OCI-LY3 (cell line): ENCODE data around the gene TANC1.
"Not testable (repeated sequence)": the region's sequence is repeated elsewhere in the genome, so short reads cannot be mapped to it uniquely, and the experiment has no call there.

Experiments used
- H2AFZ ChIP-seq: fragments of 200-600, 300-600 bp; shearing (Covaris generic); 2 replicates; pipeline ENCODE4 v1.6.0; 2014; ENCODE audit warnings: antibody characterized with exemption, low read depth, low read length
- H3K27ac ChIP-seq: fragments of 200-600, 300-600 bp; sonication (generic); 2 replicates; pipeline ENCODE4 v1.5.1; 2014; ENCODE audit warnings: mild to moderate bottlenecking, low read length, moderate library complexity, mixed read lengths
- H3K27me3 ChIP-seq: fragments of 200-600, 300-600 bp; sonication (generic); 2 replicates; pipeline ENCODE4 v1.6.1; 2014; ENCODE audit warnings: low read depth, low read length, mixed read lengths
- H3K36me3 ChIP-seq: fragments of 200-600, 300-600 bp; sonication (generic); replicated peaks from 2 replicates; pipeline ENCODE3; 2014; ENCODE audit warnings: low read depth, low read length, mixed read lengths
- H3K4me1 ChIP-seq: fragments of 300-600, 200-600 bp; sonication (generic); 2 replicates; pipeline ENCODE4 v1.6.1; 2014; ENCODE audit warnings: low read length, mixed read lengths
- H3K4me2 ChIP-seq: fragments of 200-600, 300-600 bp; sonication (generic); 2 replicates; pipeline ENCODE4 v1.6.1; 2014; ENCODE audit warnings: low read length, mixed read lengths
- H3K4me3 ChIP-seq: fragments of 300-600, 200-600 bp; sonication (generic); 2 replicates; pipeline ENCODE4 v1.5.1; 2014; ENCODE audit warnings: antibody characterized with exemption, mild to moderate bottlenecking, low read length, moderate library complexity
- H3K79me2 ChIP-seq: fragments of 300-600, 200-600 bp; shearing (Covaris generic); 2 replicates; pipeline ENCODE4 v1.6.1; 2014; ENCODE audit warnings: mild to moderate bottlenecking, low read length, mixed read lengths
- H3K9ac ChIP-seq: fragments of 300-600, 200-600 bp; shearing (Covaris generic); 2 replicates; pipeline ENCODE4 v1.6.0; 2014; ENCODE audit warnings: mild to moderate bottlenecking, low read length, moderate library complexity
- H3K9me3 ChIP-seq: fragments of 200-600, 300-600 bp; shearing (Covaris generic); 2 replicates; pipeline ENCODE4 v1.6.1; 2014; ENCODE audit warnings: low read length, mixed read lengths; ENCODE audit not compliant: insufficient read depth
- H4K20me1 ChIP-seq: fragments of 200-600, 300-600 bp; sonication (generic); 2 replicates; pipeline ENCODE4 v1.6.1; 2016; ENCODE audit warnings: low read length, mixed read lengths; ENCODE audit not compliant: insufficient read depth
- EZH2phosphoT487 ChIP-seq: fragments of 200-600 bp; shearing (Covaris generic); IDR thresholded peaks from 2 replicates; pipeline ENCODE4 v1.6.1; 2018; ENCODE audit warnings: antibody characterized with exemption, mixed run types, low read depth
- TF ChIP-seq, protein P1 (sequence below): fragments of 200-600, 300-600 bp; sonication (generic); IDR thresholded peaks from 2 replicates; pipeline ENCODE4 v1.5.1; 2014; ENCODE audit warnings: antibody characterized with exemption, low read length, low read depth

Gene TANC1

DNA sequence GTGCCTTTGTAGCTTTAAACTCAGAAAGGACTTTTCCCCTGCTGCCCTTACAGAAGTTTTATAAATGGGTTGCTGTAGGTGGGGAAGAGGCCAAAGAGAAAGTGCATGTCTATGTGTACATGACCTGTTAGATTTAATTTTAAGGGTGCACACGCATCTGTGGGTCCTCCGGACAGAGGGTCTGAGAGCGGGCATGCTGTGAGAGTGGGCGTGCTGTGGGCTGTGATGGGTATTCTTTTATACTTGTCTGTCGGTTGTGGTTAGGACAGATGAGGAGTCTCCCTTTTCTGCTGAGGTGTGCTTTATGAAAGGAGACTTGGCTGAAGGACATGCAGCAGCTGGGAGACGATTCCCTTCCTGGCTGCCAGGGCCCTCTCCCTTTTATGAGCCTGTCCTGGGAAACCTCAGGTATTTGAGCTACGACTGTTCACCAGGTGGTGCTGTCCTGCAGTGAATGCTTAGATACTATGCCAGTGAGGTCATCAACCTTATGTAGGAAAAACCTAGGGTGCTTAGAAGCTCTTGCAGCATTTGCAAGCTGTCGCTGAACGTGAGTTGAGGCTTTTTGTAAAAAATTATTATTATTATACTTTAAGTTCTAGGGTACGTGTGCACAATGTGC, 67.5 kb downstream of the TANC1 start:
- no peak overlapping the region for H3K4me2 ChIP-seq
- no peak for TF ChIP-seq EZH2phosphoT487
- TF ChIP-seq, protein P1, sequence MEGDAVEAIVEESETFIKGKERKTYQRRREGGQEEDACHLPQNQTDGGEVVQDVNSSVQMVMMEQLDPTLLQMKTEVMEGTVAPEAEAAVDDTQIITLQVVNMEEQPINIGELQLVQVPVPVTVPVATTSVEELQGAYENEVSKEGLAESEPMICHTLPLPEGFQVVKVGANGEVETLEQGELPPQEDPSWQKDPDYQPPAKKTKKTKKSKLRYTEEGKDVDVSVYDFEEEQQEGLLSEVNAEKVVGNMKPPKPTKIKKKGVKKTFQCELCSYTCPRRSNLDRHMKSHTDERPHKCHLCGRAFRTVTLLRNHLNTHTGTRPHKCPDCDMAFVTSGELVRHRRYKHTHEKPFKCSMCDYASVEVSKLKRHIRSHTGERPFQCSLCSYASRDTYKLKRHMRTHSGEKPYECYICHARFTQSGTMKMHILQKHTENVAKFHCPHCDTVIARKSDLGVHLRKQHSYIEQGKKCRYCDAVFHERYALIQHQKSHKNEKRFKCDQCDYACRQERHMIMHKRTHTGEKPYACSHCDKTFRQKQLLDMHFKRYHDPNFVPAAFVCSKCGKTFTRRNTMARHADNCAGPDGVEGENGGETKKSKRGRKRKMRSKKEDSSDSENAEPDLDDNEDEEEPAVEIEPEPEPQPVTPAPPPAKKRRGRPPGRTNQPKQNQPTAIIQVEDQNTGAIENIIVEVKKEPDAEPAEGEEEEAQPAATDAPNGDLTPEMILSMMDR: peak; percentile 32
- H3K27me3 ChIP-seq: no peaks in the 10 kb centered on the region
- H3K4me1 ChIP-seq: no peaks in the 10 kb centered on the region
- no peak overlapping the region for H3K4me3 ChIP-seq
- H3K9ac ChIP-seq: no peak overlapping the region
- no peak overlapping the region for H2AFZ ChIP-seq
- H3K36me3 ChIP-seq: no peaks in the 10 kb centered on the region
- no peaks in the 10 kb centered on the region for H3K9me3 ChIP-seq
- no peaks in the 10 kb centered on the region for H4K20me1 ChIP-seq
- no peak overlapping the region for H3K27ac ChIP-seq
- no peaks in the 10 kb centered on the region for H3K79me2 ChIP-seq

DNA sequence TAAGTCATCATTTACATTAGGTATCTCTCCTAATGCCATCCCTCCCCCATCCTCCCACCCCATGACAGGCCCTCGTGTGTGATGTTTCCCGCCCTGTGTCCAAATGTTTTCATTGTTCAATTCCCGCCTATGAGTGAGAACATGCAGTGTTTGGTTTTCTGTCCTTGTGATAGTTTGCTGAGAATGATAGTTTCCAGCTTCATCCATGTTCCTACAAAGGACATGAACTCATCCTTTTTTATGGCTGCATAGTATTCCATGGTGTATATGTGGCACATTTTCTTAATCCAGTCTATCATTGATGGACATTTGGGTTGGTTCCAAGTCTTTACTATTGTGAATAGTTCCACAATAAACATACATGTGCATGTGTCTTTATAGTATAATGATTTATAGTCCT, 68.0 kb downstream of the TANC1 start:
- H3K79me2 ChIP-seq, H3K9ac ChIP-seq, H2AFZ ChIP-seq, H3K4me3 ChIP-seq, H3K4me1 ChIP-seq, H3K27ac ChIP-seq, H3K4me2 ChIP-seq, H3K9me3 ChIP-seq, H3K27me3 ChIP-seq, H4K20me1 ChIP-seq, H3K36me3 ChIP-seq: not testable (repeated sequence)

DNA sequence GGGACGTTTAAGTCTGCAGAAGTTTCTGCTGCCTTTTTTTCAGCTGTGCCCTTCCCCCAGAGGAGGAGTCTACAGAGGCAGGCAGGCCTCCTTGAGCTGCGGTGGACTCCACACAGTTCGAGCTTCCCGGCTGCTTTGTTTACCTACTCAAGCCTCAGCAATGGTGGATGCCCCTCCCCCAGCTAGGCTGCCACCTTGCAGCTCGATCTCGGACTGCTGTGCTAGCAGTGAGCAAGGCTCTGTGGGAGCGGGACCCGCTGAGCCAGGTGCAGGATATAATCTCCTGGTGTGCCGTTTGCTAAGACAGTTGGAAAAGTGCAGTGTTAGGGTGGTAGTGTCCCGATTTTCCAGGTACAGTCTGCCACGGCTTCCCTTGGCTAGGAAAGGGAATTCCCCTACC, 72.9 kb downstream of the TANC1 start:
- not testable (repeated sequence) for H4K20me1 ChIP-seq, H3K9ac ChIP-seq, H3K36me3 ChIP-seq, H3K27me3 ChIP-seq, H3K9me3 ChIP-seq, H3K4me2 ChIP-seq, H3K4me1 ChIP-seq, H3K4me3 ChIP-seq, H3K27ac ChIP-seq, H3K79me2 ChIP-seq, H2AFZ ChIP-seq

DNA sequence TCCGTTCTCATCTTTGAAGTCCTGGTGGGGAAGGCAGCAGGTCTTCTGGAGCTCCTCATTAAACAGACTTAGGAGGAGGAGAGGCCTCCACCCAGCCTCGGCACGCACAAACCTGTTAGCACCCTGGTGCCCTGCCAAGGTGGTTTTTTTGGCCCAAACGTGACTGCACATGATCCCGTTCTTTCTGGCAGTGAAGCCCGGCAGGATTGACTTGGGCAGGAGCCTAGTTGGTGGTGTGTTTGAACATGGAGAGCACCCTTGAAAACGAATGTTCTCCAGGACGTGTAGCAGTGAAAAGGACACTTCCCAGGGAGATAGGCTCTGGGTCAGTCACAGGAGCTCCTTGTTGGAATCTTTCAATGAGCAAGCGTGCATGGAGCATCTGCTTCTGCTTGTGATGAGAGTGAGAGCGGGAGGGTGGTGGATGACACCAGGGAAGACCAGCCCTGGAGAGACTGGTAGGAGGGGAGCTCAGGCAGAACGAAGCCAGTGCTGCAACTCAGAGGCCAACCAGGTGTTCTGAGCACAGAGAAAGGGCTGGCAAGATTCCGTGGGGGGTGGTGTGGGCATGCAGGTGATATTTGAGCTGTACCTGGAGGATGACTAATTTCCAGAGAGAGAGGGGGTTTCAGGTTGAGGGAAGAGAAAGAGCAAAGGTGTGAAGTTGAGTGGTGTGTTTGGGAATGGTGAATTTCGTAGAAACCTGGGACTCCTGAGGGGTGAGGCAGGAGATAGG, 73.8 kb downstream of the TANC1 start:
- no peak overlapping the region for H3K27ac ChIP-seq
- TF ChIP-seq EZH2phosphoT487: no peak
- TF ChIP-seq, protein P1: no peak

DNA sequence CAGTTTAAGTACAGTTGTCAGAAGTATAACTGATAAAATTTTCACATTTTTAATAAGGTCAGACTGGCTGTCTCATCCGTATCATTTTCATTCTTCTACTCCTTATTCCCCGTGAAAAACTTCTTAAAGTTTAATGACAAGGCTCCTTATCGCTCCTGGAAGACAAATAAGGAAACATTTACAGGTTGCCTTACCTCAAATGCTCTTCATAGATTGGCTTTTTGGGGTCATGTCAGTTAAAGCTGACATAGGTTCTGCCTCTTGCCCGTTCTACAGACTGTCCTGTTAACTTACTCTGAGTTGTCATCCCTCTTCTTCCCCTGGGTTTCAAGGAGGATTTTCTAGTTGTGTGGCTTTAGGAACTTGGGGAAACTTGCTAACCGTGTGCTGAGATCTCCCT, 75.3 kb downstream of the TANC1 start:
- H2AFZ ChIP-seq: no peak overlapping the region
- TF ChIP-seq EZH2phosphoT487: no peak
- TF ChIP-seq, protein P1: no peak
- H3K79me2 ChIP-seq: no peaks in the 10 kb centered on the region
- H4K20me1 ChIP-seq: no peaks in the 10 kb centered on the region
- no peak overlapping the region for H3K27ac ChIP-seq
- H3K36me3 ChIP-seq: no peaks in the 10 kb centered on the region
- H3K27me3 ChIP-seq: no peaks in the 10 kb centered on the region
- H3K9me3 ChIP-seq: no peaks in the 10 kb centered on the region
- H3K9ac ChIP-seq: no peak overlapping the region
- H3K4me3 ChIP-seq: no peak overlapping the region
- no peaks in the 10 kb centered on the region for H3K4me1 ChIP-seq
- H3K4me2 ChIP-seq: no peak overlapping the region

More for the DNA sequence above, 73.8 kb downstream of the TANC1 start:
- no peak overlapping the region for H3K4me3 ChIP-seq
- H3K9ac ChIP-seq: no peak overlapping the region
- H3K36me3 ChIP-seq: no peaks in the 10 kb centered on the region
- H3K4me1 ChIP-seq: no peaks in the 10 kb centered on the region
- no peaks in the 10 kb centered on the region for H4K20me1 ChIP-seq
- no peaks in the 10 kb centered on the region for H3K27me3 ChIP-seq
- no peaks in the 10 kb centered on the region for H3K9me3 ChIP-seq
- H3K79me2 ChIP-seq: no peaks in the 10 kb centered on the region
- H2AFZ ChIP-seq: no peak overlapping the region
- no peak overlapping the region for H3K4me2 ChIP-seq
